Activated B cell treated with CpG ODN at 0.5 μM for 24 hours (primary cell): ENCODE data around the gene ZSCAN5A. TPM values are rescaled to one million over a fixed set of nuclear protein-coding genes. Genes with fewer than 3 reads are reported as not detected.

Experiments used
- ATAC-seq: fragments of 200-7000 bp; cut with Tn5 transposase; one replicate; pipeline ENCODE4 v1.10.0; 2021; ENCODE audit warnings: low read depth, mild to moderate bottlenecking, moderate library complexity
- CTCF ChIA-PET: fragments of 350-600 bp; sonication (Branson Sonifier 250); formaldehyde crosslinking; loops from one replicate; lab custom pipeline; 2021; ENCODE audit warnings: antibody characterized with exemption; lab: Charles Lee
- POLR2A ChIA-PET: fragments of 350-600 bp; sonication (Branson Sonifier 250); formaldehyde crosslinking; loops from one replicate; lab custom pipeline; 2021; ENCODE audit warnings: antibody characterized with exemption; lab: Charles Lee
- DNase-seq: peaks from one replicate; pipeline ENCODE4 v3.0.0; 2022
- H3K27ac Mint-ChIP-seq: one replicate; pipeline ENCODE4 v1.8.0; 2020; ENCODE audit warnings: mixed read lengths
- H3K27me3 Mint-ChIP-seq: one replicate; pipeline ENCODE4 v1.8.0; 2021; ENCODE audit warnings: mixed read lengths
- H3K36me3 Mint-ChIP-seq: one replicate; pipeline ENCODE4 v1.8.0; 2021; ENCODE audit warnings: low read depth, mixed read lengths
- H3K4me1 Mint-ChIP-seq: one replicate; pipeline ENCODE4 v1.8.0; 2021; ENCODE audit warnings: mixed read lengths
- H3K4me3 Mint-ChIP-seq: one replicate; pipeline ENCODE4 v1.8.0; 2020; ENCODE audit warnings: mild to moderate bottlenecking, mixed read lengths
- H3K9me3 Mint-ChIP-seq: one replicate; pipeline ENCODE4 v1.8.0; 2020; ENCODE audit warnings: mixed read lengths
- CTCF ChIP-seq: fragments of 200-600 bp; IDR thresholded peaks from one replicate; pipeline ENCODE4 v1.8.0; 2022; ENCODE audit warnings: antibody characterized with exemption, mild to moderate bottlenecking
- intact Hi-C: fragments of 100-400 bp; cut with micrococcal nuclease; formaldehyde crosslinking; loops from one replicate; pipeline ENCODE4 v1.15.1; 2024
- total RNA-seq: library from RNA; stranded (reverse); gene quantifications from 2 replicates; pipeline ENCODE4 v1.2.3, GENCODE V29; 2022

The ZSCAN5A gene
- 14.0 and 17.8 TPM in 2 replicates for total RNA-seq

- peak; percentile 77 for ATAC-seq
- H3K36me3 Mint-ChIP-seq, result peaks cover 24% of the 10 kb centered on the region
- CTCF ChIA-PET, result interaction anchor here (1.4 kb wide), 1 partner anchor 19 kb away, joined by 4 read pairs; no protein-coding TSS in a partner anchor
- intact Hi-C loops, result loop anchor here (1.0 to 10.0 kb wide), 7 partner anchors 79 to 670 kb away; partner anchors contain the start of genes CCDC106, ZNF444, ZNF470 and ZNF580
- H3K27ac Mint-ChIP-seq, result peak within 1 kb of the TSS; percentile 100
- H3K9me3 Mint-ChIP-seq, result no peaks in the 10 kb centered on the region
- no peak for TF ChIP-seq CTCF
- no peaks in the 10 kb centered on the region for H3K27me3 Mint-ChIP-seq
- H3K4me3 Mint-ChIP-seq, result peak within 1 kb of the TSS; percentile 96
- DNase-seq, result peak; percentile 93
- POLR2A ChIA-PET, result interaction anchor here (0.6 to 1.8 kb wide), 13 partner anchors 9 to 1869 kb away, joined by 3 to 10 read pairs (median 5); partner anchors contain the start of genes U2AF2, ZNF274 and ZNF583
- H3K4me1 Mint-ChIP-seq, result peaks cover 19% of the 10 kb centered on the region
Measured at GRCh38 chr19:56314381-56315076, at the start of gene ZSCAN5A. TSS of gene ZSCAN5A (minus strand) at chr19:56314839. CDS start at chr19:56225046, 89,793 bp downstream.

GRCh38 chr19:56360841-56361240 is 46.2 kb upstream of the ZSCAN5A start:
- peaks cover 21% of the 10 kb centered on the region for H3K36me3 Mint-ChIP-seq
- no peak for DNase-seq
- peaks cover 37% of the 10 kb centered on the region for H3K9me3 Mint-ChIP-seq
- no peaks in the 10 kb centered on the region for H3K27me3 Mint-ChIP-seq
- ChIA-PET POLR2A (no interaction called here), CTCF (no interaction called here)
- no peak for TF ChIP-seq CTCF
- H3K27ac Mint-ChIP-seq, result no peak overlapping the region
- no peak for ATAC-seq
- no peaks in the 10 kb centered on the region for H3K4me1 Mint-ChIP-seq
- intact Hi-C loops, result no loop called here
- H3K4me3 Mint-ChIP-seq, result no peak overlapping the region

GRCh38 chr19:56356944-56357343 is 42.3 kb upstream of the ZSCAN5A start:
- no peaks in the 10 kb centered on the region for H3K27me3 Mint-ChIP-seq
- no peak for ATAC-seq
- DNase-seq, result no peak
- no peak overlapping the region for H3K4me3 Mint-ChIP-seq
- TF ChIP-seq CTCF, result no peak
- CTCF ChIA-PET, result no interaction called here
- H3K36me3 Mint-ChIP-seq, result peaks cover 15% of the 10 kb centered on the region
- POLR2A ChIA-PET, result no interaction called here
- H3K4me1 Mint-ChIP-seq, result no peaks in the 10 kb centered on the region
- H3K27ac Mint-ChIP-seq, result no peak overlapping the region
- intact Hi-C loops, result no loop called here
- H3K9me3 Mint-ChIP-seq, result peaks cover 19% of the 10 kb centered on the region

GRCh38 chr19:56355517-56355916 is 40.9 kb upstream of the ZSCAN5A start:
- ATAC-seq (no peak), DNase-seq (no peak)
- TF ChIP-seq CTCF, result no peak
- POLR2A ChIA-PET, result no interaction called here
- Mint-ChIP-seq H3K9me3 (peaks cover 13% of the 10 kb centered on the region), H3K4me1 (no peaks in the 10 kb centered on the region), H3K27ac (no peak overlapping the region), H3K27me3 (no peaks in the 10 kb centered on the region), H3K36me3 (peaks cover 8% of the 10 kb centered on the region), H3K4me3 (no peak overlapping the region)
- intact Hi-C loops, result no loop called here
- CTCF ChIA-PET, result no interaction called here

- no peak for TF ChIP-seq CTCF
- no peak for ATAC-seq
- Mint-ChIP-seq H3K36me3 (no peaks in the 10 kb centered on the region), H3K4me1 (no peaks in the 10 kb centered on the region), H3K9me3 (no peaks in the 10 kb centered on the region), H3K27me3 (no peaks in the 10 kb centered on the region), H3K27ac (no peak overlapping the region), H3K4me3 (no peak overlapping the region)
- no peak for DNase-seq
- POLR2A ChIA-PET, result no interaction called here
- CTCF ChIA-PET, result interaction anchor here (0.9 to 1.2 kb wide), 3 partner anchors 18 to 285 kb away, joined by 3 to 7 read pairs (median 4); no protein-coding TSS in a partner anchor
- intact Hi-C loops, result no loop called here
Measured at GRCh38 chr19:56351208-56351607, 36.6 kb upstream of the ZSCAN5A start.
